ENCODE measurements around the gene TBXAS1. TPM values are rescaled to one million over a fixed set of nuclear protein-coding genes. Genes with fewer than 3 reads are reported as not detected.

Gene TBXAS1
- total and polyA plus RNA-seq, 2 of the 8 experiments (the other 6 are each of a cell fraction or from before 2014, with no cell fraction given), result 0.86 to 2.1 TPM

- Histone ChIP-seq H2AFZ (ENCODE audit: low read length) (no peak overlapping the region), H2BK120ac (replicated peaks; ENCODE audit: low read depth, low read length) (no peak overlapping the region), H4K91ac (replicated peaks; ENCODE audit: insufficient read length, low read length) (no peak overlapping the region), H3K27ac (ENCODE audit: low read depth, low read length) (no peak overlapping the region), H3K23ac (ENCODE audit: insufficient read length) (no peak overlapping the region), H3K79me2 (ENCODE audit: control insufficient read depth in 1 of 2, insufficient read depth in 2 of 2, low read length in 2 of 2) (no peaks in the 10 kb centered on the region), H3K9ac (replicated peaks in 1 of 4; ENCODE audit: extremely low read depth in 1 of 4, low read depth in 3 of 4, low read length in 3 of 4) (no peak overlapping the region), H3K4me3 (ENCODE audit: extremely low read depth in 1 of 4, insufficient read depth in 2 of 4, low read depth in 3 of 4, low read length in 4 of 4) (no peak overlapping the region), H3K27me3 (replicated peaks in 1 of 4; ENCODE audit: control insufficient read depth in 3 of 4, extremely low read depth in 1 of 4, insufficient read depth in 3 of 4, low read length in 3 of 4) (peaks cover 0 to 9% (median 8%) of the 10 kb centered on the region in 4 experiments; a peak in 6 of 7 replicates), H3K9me3 (ENCODE audit: insufficient read depth in 2 of 2, low read depth in 1 of 2, low read length in 1 of 2) (no peaks in the 10 kb centered on the region), H3K23me2 (ENCODE audit: low read depth, low read length) (no peaks in the 10 kb centered on the region), H3K4ac (replicated peaks; ENCODE audit: insufficient read length, low read depth, low read length) (no peak overlapping the region), H4K8ac (ENCODE audit: extremely low read depth, insufficient read depth, low read length) (no peak overlapping the region), H3K18ac (ENCODE audit: extremely low read depth, low read length) (no peak overlapping the region), H3K79me1 (ENCODE audit: low read depth, low read length) (no peaks in the 10 kb centered on the region), H3K36me3 (ENCODE audit: control insufficient read depth in 2 of 4, insufficient read depth in 4 of 4, low read length in 3 of 4) (no peaks in the 10 kb centered on the region), H3K56ac (replicated peaks; ENCODE audit: insufficient read length, low read depth, low read length) (no peak overlapping the region), H3K14ac (ENCODE audit: insufficient read length) (no peak overlapping the region), H3K4me1 (replicated peaks in 1 of 4; ENCODE audit: control insufficient read depth in 3 of 4, insufficient read depth in 4 of 4, low read length in 3 of 4) (no peaks in the 10 kb centered on the region), H4K5ac (ENCODE audit: insufficient read length, low read depth, low read length) (no peak overlapping the region), H2BK12ac (ENCODE audit: low read depth, low read length) (no peak overlapping the region), H4K20me1 (replicated peaks in 1 of 2; ENCODE audit: control insufficient read depth in 1 of 2, insufficient read depth in 2 of 2, low read length in 2 of 2) (peaks cover 0 to 2% of the 10 kb centered on the region in 2 experiments), H2BK20ac (ENCODE audit: low read length) (no peak overlapping the region), H2BK5ac (ENCODE audit: low read depth, low read length) (no peak overlapping the region), H2AK5ac (ENCODE audit: low read depth, low read length) (no peak overlapping the region), H2BK15ac (ENCODE audit: low read length) (no peak overlapping the region), H3K4me2 (ENCODE audit: insufficient read depth in 1 of 2, low read depth in 2 of 2, low read length in 2 of 2) (no peak overlapping the region)
- ChIA-PET POLR2A (ENCODE audit: partially characterized antibody) (no interaction called here), CTCF (ENCODE audit: partially characterized antibody) (interaction anchor here (0.6 to 2.2 kb wide), 5 partner anchors 16 to 1297 kb away, joined by 3 to 9 read pairs (median 3); no protein-coding TSS in a partner anchor)
- FAIRE-seq (no peak), DNase-seq (ENCODE audit: low read depth in 1 of 2, low spot score in 2 of 2) (peak in 1 of 2 experiments; percentile 22)
- WGBS, 2 experiments (ENCODE audit: extremely low coverage in 1 of 2, insufficient coverage in 1 of 2, insufficient read length in 1 of 2, insufficient replicate concordance in 2 of 2, low coverage in 1 of 2, low lambda C conversion rate in 2 of 2, missing lambda C conversion rate in 1 of 2), result 92% methylated on average over 3 of the region's 3 CpGs; no CpG with 5 or more reads in 1 of the 2 experiments
- TF ChIP-seq TAF1 (IDR thresholded peaks at IDR 0.05; ENCODE audit: low read depth, low read length), result no peak
Observed at GRCh38 chr7:140057143-140057535, 228.1 kb downstream of the TBXAS1 start.

Data from H1 (cell line).